GM12865 (cell line): ENCODE results near the gene TAS1R2.
A peak's percentile ranks its signal among the peaks of the same experiment; 100 is the strongest.

Experiments
- DNase-seq: peaks from one replicate; pipeline ENCODE4 v3.0.0; 2010; ENCODE audit warnings: low read depth
- H3K4me3 ChIP-seq: 2 replicates; pipeline ENCODE4 v1.5.1; 2011; ENCODE audit warnings: mild to moderate bottlenecking, low read depth, low read length, control low read depth
- CTCF ChIP-seq: IDR thresholded peaks from 2 replicates; pipeline ENCODE4 v1.5.1; 2011; ENCODE audit warnings: low read length, control low read depth, low read depth, inconsistent platforms; ENCODE audit not compliant: insufficient read depth; ENCODE audit errors: missing control alignments

Gene TAS1R2

GRCh38 chr1:18828224-18828623, 31.2 kb downstream of the TAS1R2 start:
- TF ChIP-seq CTCF, result no peak

GRCh38 chr1:18823438-18823837, 36.0 kb downstream of the TAS1R2 start:
- no peak for TF ChIP-seq CTCF
- no peak for DNase-seq
- H3K4me3 ChIP-seq, result no peak overlapping the region

More at GRCh38 chr1:18828224-18828623, 31.2 kb downstream of the TAS1R2 start:
- no peak for DNase-seq
- H3K4me3 ChIP-seq, result no peak overlapping the region

- TF ChIP-seq CTCF, result peak; percentile 92
- peak; percentile 55 for DNase-seq
- no peak overlapping the region for H3K4me3 ChIP-seq
Measured at GRCh38 chr1:18820791-18821641, 38.4 kb downstream of the TAS1R2 start.

- DNase-seq, result no peak
- TF ChIP-seq CTCF, result no peak
- H3K4me3 ChIP-seq, result no peak overlapping the region
Measured at GRCh38 chr1:18819986-18820790, 39.3 kb downstream of the TAS1R2 start.

- no peak overlapping the region for H3K4me3 ChIP-seq
- no peak for DNase-seq
- no peak for TF ChIP-seq CTCF
Measured at GRCh38 chr1:18819203-18819602, 40.3 kb downstream of the TAS1R2 start.

- no peak for TF ChIP-seq CTCF
- no peak for DNase-seq
- H3K4me3 ChIP-seq, result no peak overlapping the region
Measured at GRCh38 chr1:18817795-18818435, 41.5 kb downstream of the TAS1R2 start.
